Thyroid gland (tissue), 4 donors: ENCODE data around the gene ARX. TPM values are rescaled to one million over a fixed set of nuclear protein-coding genes. Genes with fewer than 3 reads are reported as not detected.

Experiments used
- DNase-seq, 2 donors: peaks; one replicate each; pipeline ENCODE4 v3.0.0-alpha.2; 2019
- H3K27ac ChIP-seq, 3 donors: fragments of 200-600 bp; sonication (generic); 1 replicate in 2 of 3; 2 replicates in 1 of 3; pipeline ENCODE4 v1.5.1; 2016 to 2019; ENCODE audit warnings: mild to moderate bottlenecking in 1 of 3, moderate library complexity in 1 of 3
- H3K27me3 ChIP-seq: fragments of 200-600 bp; sonication (generic); one replicate; pipeline ENCODE4 v1.5.1; 2019
- H3K36me3 ChIP-seq, 2 donors: fragments of 200-600 bp; sonication (generic); one replicate each; pipeline ENCODE4 v1.5.1; 2016 to 2019
- H3K4me1 ChIP-seq, 2 donors: fragments of 200-600 bp; sonication (generic); one replicate each; pipeline ENCODE4 v1.5.1; 2017 to 2019
- H3K4me3 ChIP-seq, 3 donors: fragments of 200-600 bp; sonication (generic); replicated peaks in 1 of 3; 1 replicate in 2 of 3; 2 replicates in 1 of 3; pipeline ENCODE4 v1.5.1; 2016; ENCODE audit warnings: mild to moderate bottlenecking in 1 of 3
- H3K9me3 ChIP-seq: fragments of 200-600 bp; sonication (generic); one replicate; pipeline ENCODE4 v1.5.1; 2017
- POLR2A ChIP-seq, 2 donors: fragments of 450-650 bp; IDR thresholded peaks; one replicate each; pipeline ENCODE4 v1.6.1; 2017; ENCODE audit warnings: antibody characterized with exemption in 2 of 2, mild to moderate bottlenecking in 2 of 2, moderate library complexity in 1 of 2
- WGBS, 2 donors: methylation state at CpG; one replicate each; pipeline ENCODE4 v1.1.5; 2017; 5-methylcytosine and 5-hydroxymethylcytosine counted together
- intact Hi-C: fragments of 100-400 bp; cut with DNase I; formaldehyde crosslinking; loops from one replicate; pipeline ENCODE4 v1.15.1; 2023
- total RNA-seq, 4 donors: library from RNA; depleted of rRNA; stranded (reverse); fragments of >200 nt; gene quantifications; one replicate each; pipeline ENCODE4 v1.2.3, GENCODE V29; 2016
- TF ChIP-seq, protein P1 (sequence below), 6 experiments: fragments of 200-600 bp in 3 of 6; fragments of 450-650 bp in 3 of 6; sonication (generic) in 3 of 6; IDR thresholded peaks; one replicate each; pipeline ENCODE4 v1.5.1; 2016 to 2019; ENCODE audit warnings: antibody characterized with exemption in 6 of 6, mild to moderate bottlenecking in 2 of 6, inconsistent platforms in 1 of 6, moderate library complexity in 1 of 6

Gene ARX
- total RNA-seq, 4 donors from 2014 or later, result 1.9 TPM; not detected in 3

GRCh38 chrX:25017667-25018247 is 2.0 kb upstream of the ARX start:
- Histone ChIP-seq H3K27ac (no peak overlapping the region), H3K4me3 (no peak overlapping the region), H3K36me3 (no peaks in the 10 kb centered on the region), H3K27me3 (peaks cover 54% of the 10 kb centered on the region), H3K9me3 (no peaks in the 10 kb centered on the region), H3K4me1 (peaks cover 5 to 24% of the 10 kb centered on the region in 2 donors)
- TF ChIP-seq, protein P1, sequence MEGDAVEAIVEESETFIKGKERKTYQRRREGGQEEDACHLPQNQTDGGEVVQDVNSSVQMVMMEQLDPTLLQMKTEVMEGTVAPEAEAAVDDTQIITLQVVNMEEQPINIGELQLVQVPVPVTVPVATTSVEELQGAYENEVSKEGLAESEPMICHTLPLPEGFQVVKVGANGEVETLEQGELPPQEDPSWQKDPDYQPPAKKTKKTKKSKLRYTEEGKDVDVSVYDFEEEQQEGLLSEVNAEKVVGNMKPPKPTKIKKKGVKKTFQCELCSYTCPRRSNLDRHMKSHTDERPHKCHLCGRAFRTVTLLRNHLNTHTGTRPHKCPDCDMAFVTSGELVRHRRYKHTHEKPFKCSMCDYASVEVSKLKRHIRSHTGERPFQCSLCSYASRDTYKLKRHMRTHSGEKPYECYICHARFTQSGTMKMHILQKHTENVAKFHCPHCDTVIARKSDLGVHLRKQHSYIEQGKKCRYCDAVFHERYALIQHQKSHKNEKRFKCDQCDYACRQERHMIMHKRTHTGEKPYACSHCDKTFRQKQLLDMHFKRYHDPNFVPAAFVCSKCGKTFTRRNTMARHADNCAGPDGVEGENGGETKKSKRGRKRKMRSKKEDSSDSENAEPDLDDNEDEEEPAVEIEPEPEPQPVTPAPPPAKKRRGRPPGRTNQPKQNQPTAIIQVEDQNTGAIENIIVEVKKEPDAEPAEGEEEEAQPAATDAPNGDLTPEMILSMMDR (IDR thresholded peaks at IDR 0.05), result no peak
- no peak for TF ChIP-seq POLR2A (IDR thresholded peaks at IDR 0.05)
- no peak for DNase-seq
- intact Hi-C loops, result no loop called here
- 5% methylated on average over 26 to 30 of the region's 32 CpGs for WGBS, 2 donors

- TF ChIP-seq, protein P1 (IDR thresholded peaks at IDR 0.05), result no peak
- TF ChIP-seq POLR2A (IDR thresholded peaks at IDR 0.05), result no peak
- Histone ChIP-seq H3K4me1 (peaks cover 9 to 24% of the 10 kb centered on the region in 2 donors), H3K4me3 (no peak overlapping the region), H3K9me3 (no peaks in the 10 kb centered on the region), H3K36me3 (no peaks in the 10 kb centered on the region), H3K27me3 (peaks cover 52% of the 10 kb centered on the region), H3K27ac (no peak overlapping the region)
- 16% methylated on average over 11 to 14 of the region's 17 CpGs for WGBS, 2 donors
- DNase-seq, result no peak
- intact Hi-C loops, result no loop called here
Observed at GRCh38 chrX:25016938-25017598, 1.3 kb upstream of the ARX start.

GRCh38 chrX:25016361-25016671 is 551 bp upstream of the ARX start:
- H3K27me3 ChIP-seq, result peaks cover 58% of the 10 kb centered on the region
- peaks cover 9 to 24% of the 10 kb centered on the region in 2 donors for H3K4me1 ChIP-seq
- 20 to 34% methylated on average over 15 to 18 of the region's 20 CpGs for WGBS, 2 donors
- TF ChIP-seq, protein P1 (IDR thresholded peaks at IDR 0.05), result no peak
- TF ChIP-seq POLR2A (IDR thresholded peaks at IDR 0.05), result no peak
- no peak overlapping the region for H3K4me3 ChIP-seq
- H3K27ac ChIP-seq, result no peak overlapping the region
- DNase-seq, result no peak
- intact Hi-C loops, result no loop called here
- no peaks in the 10 kb centered on the region for H3K9me3 ChIP-seq
- no peaks in the 10 kb centered on the region for H3K36me3 ChIP-seq

- intact Hi-C loops, result no loop called here
- TF ChIP-seq POLR2A (IDR thresholded peaks at IDR 0.05), result no peak
- TF ChIP-seq, protein P1 (IDR thresholded peaks at IDR 0.05), result no peak
- Histone ChIP-seq H3K36me3 (no peaks in the 10 kb centered on the region), H3K4me1 (peaks cover 5 to 14% of the 10 kb centered on the region in 2 donors), H3K27ac (no peak overlapping the region), H3K4me3 (no peak overlapping the region), H3K9me3 (no peaks in the 10 kb centered on the region), H3K27me3 (peaks cover 53% of the 10 kb centered on the region)
- DNase-seq, result no peak
- 40 to 43% methylated on average over 12 to 19 of the region's 19 CpGs for WGBS, 2 donors
Observed at GRCh38 chrX:25014366-25014838, 1.4 kb downstream of the ARX start.

DNA sequence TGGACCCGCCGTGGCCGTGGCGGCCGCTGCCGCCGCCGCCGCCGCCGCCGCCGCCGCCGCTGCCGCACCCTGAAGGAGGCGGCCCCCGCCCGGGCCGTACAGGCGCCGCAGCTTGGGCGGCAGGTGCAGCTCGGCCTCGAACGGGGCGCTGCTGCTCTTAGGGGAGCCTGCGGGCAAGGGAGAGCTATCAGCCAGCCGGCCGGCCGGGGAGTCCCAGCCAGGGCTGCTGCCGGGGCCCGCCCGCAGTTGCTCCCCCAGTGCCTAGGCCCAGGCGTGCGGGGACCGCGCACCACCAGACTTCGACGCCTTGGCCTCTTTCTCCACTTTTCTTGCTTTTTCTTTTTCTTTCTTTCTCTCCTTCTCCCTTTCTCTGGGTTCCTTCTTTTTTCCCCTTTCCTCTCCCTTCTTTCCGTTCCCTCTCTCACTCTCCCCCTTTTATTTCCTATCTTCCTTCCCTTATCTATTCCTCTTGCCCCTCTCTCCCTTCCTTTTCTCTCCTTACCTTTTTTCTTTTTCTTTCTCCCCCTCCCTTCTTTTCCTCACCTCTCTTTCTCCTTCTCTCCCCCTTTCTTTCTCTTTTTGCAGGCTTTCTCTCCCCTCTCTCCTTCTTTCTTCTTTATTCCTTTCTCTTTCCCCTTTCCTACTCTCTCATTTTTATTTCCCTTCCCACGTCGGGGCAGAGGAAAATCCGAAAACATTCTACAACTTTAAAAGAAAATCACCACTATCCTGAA is 2.0 kb downstream of the ARX start:
- peaks cover 5 to 14% of the 10 kb centered on the region in 2 donors for H3K4me1 ChIP-seq
- no peak for TF ChIP-seq POLR2A (IDR thresholded peaks at IDR 0.05)
- TF ChIP-seq, protein P1 (IDR thresholded peaks at IDR 0.05), result no peak
- peaks cover 55% of the 10 kb centered on the region for H3K27me3 ChIP-seq
- DNase-seq, result no peak
- H3K36me3 ChIP-seq, result no peaks in the 10 kb centered on the region
- intact Hi-C loops, result no loop called here
- no peaks in the 10 kb centered on the region for H3K9me3 ChIP-seq
- no peak overlapping the region for H3K4me3 ChIP-seq
- WGBS, 2 donors, result 8 to 9% methylated on average over 15 to 17 of the region's 44 CpGs
- H3K27ac ChIP-seq, result no peak overlapping the region
